ENCODE results near the gene ARID2. TPM values are rescaled to one million over a fixed set of nuclear protein-coding genes. Genes with fewer than 3 reads are reported as not detected.

Gene ARID2
- polyA plus RNA-seq, 1 donor (not counting 4 experiments of a cell fraction or from before 2014, with no cell fraction given): 15.1 TPM

GRCh38 chr12:45833401-45833800, 103.9 kb downstream of the ARID2 start:
- TF ChIP-seq EZH2 (IDR thresholded peaks at IDR 0.05; ENCODE audit: low read length): no peak
- no peak for TF ChIP-seq CTCF (optimal IDR thresholded peaks at IDR 0.05 in 1 of 3, IDR thresholded peaks at IDR 0.05 in 1 of 3, conservative IDR thresholded peaks at IDR 0.05 in 1 of 3; ENCODE audit: extremely low read depth in 1 of 3, insufficient read depth in 2 of 3, low read length in 3 of 3)

GRCh38 chr12:45834809-45835208, 105.3 kb downstream of the ARID2 start:
- no peaks in the 10 kb centered on the region for H3K4me1 ChIP-seq (ENCODE audit: control insufficient read depth, extremely low read depth, insufficient read depth, low read length)
- no peaks in the 10 kb centered on the region for H3K9me3 ChIP-seq (ENCODE audit: control insufficient read depth, low read depth, low read length)
- H3K4me3 ChIP-seq (ENCODE audit: control insufficient read depth in 2 of 3, extremely low read depth in 1 of 3, insufficient read depth in 2 of 3, low read depth in 1 of 3, low read length in 3 of 3): no peak overlapping the region
- H3K36me3 ChIP-seq (ENCODE audit: control insufficient read depth in 2 of 2, extremely low read depth in 1 of 2, insufficient read depth in 2 of 2, low read length in 2 of 2): peaks cover 0 to 8% of the 10 kb centered on the region in 2 experiments
- TF ChIP-seq CTCF (optimal IDR thresholded peaks at IDR 0.05 in 1 of 3, IDR thresholded peaks at IDR 0.05 in 1 of 3, conservative IDR thresholded peaks at IDR 0.05 in 1 of 3; ENCODE audit: extremely low read depth in 1 of 3, insufficient read depth in 2 of 3, low read length in 3 of 3): no peak
- H3K9ac ChIP-seq (ENCODE audit: control insufficient read depth, extremely low read depth, insufficient read depth, low read length): no peak overlapping the region
- H2AFZ ChIP-seq (ENCODE audit: control insufficient read depth, low read length): no peak overlapping the region
- H4K20me1 ChIP-seq (ENCODE audit: control insufficient read depth, extremely low read depth, insufficient read depth, low read length): no peaks in the 10 kb centered on the region
- H3K27me3 ChIP-seq (ENCODE audit: control insufficient read depth, extremely low read depth, insufficient read depth, low read length): no peaks in the 10 kb centered on the region
- dilution Hi-C loops (cut with MboI; ENCODE audit: extremely low pct_ligation_motif_present, low sequenced_read_pairs): no loop called here
- no peaks in the 10 kb centered on the region for H3K9me1 ChIP-seq (ENCODE audit: control insufficient read depth, extremely low read depth, insufficient read depth, low read length)
- DNase-seq (ENCODE audit: low read depth, low spot score) (no peak), FAIRE-seq (no peak)
- no peak overlapping the region for H3K4me2 ChIP-seq (ENCODE audit: control insufficient read depth, extremely low read depth, insufficient read depth, low read depth, low read length)
- no peaks in the 10 kb centered on the region for H3K79me2 ChIP-seq (ENCODE audit: control insufficient read depth, insufficient read depth, low read length)
- H3K27ac ChIP-seq (ENCODE audit: control insufficient read depth, insufficient read depth, low read length): no peak overlapping the region

More at GRCh38 chr12:45833401-45833800, 103.9 kb downstream of the ARID2 start:
- DNase-seq (ENCODE audit: low read depth, low spot score) (no peak), FAIRE-seq (no peak)
- H3K4me3 ChIP-seq (ENCODE audit: control insufficient read depth in 2 of 3, extremely low read depth in 1 of 3, insufficient read depth in 2 of 3, low read depth in 1 of 3, low read length in 3 of 3): no peak overlapping the region
- H3K4me2 ChIP-seq (ENCODE audit: control insufficient read depth, extremely low read depth, insufficient read depth, low read depth, low read length): no peak overlapping the region
- H3K9me3 ChIP-seq (ENCODE audit: control insufficient read depth, low read depth, low read length): no peaks in the 10 kb centered on the region
- no peak overlapping the region for H3K9ac ChIP-seq (ENCODE audit: control insufficient read depth, extremely low read depth, insufficient read depth, low read length)
- peaks cover 0 to 4% of the 10 kb centered on the region in 2 experiments for H3K36me3 ChIP-seq (ENCODE audit: control insufficient read depth in 2 of 2, extremely low read depth in 1 of 2, insufficient read depth in 2 of 2, low read length in 2 of 2)
- no peaks in the 10 kb centered on the region for H3K9me1 ChIP-seq (ENCODE audit: control insufficient read depth, extremely low read depth, insufficient read depth, low read length)
- H3K79me2 ChIP-seq (ENCODE audit: control insufficient read depth, insufficient read depth, low read length): no peaks in the 10 kb centered on the region
- H2AFZ ChIP-seq (ENCODE audit: control insufficient read depth, low read length): no peak overlapping the region
- H3K27ac ChIP-seq (ENCODE audit: control insufficient read depth, insufficient read depth, low read length): no peak overlapping the region
- H3K4me1 ChIP-seq (ENCODE audit: control insufficient read depth, extremely low read depth, insufficient read depth, low read length): no peaks in the 10 kb centered on the region
- no peaks in the 10 kb centered on the region for H4K20me1 ChIP-seq (ENCODE audit: control insufficient read depth, extremely low read depth, insufficient read depth, low read length)
- dilution Hi-C loops (cut with MboI; ENCODE audit: extremely low pct_ligation_motif_present, low sequenced_read_pairs): no loop called here
- H3K27me3 ChIP-seq (ENCODE audit: control insufficient read depth, extremely low read depth, insufficient read depth, low read length): no peaks in the 10 kb centered on the region

Measured in keratinocyte (primary cell).